A549 (cell line): ENCODE results near the gene CACNA1C. TPM values are rescaled to one million over a fixed set of nuclear protein-coding genes. Genes with fewer than 3 reads are reported as not detected.

Experiments used
- ATAC-seq, 2 experiments: fragments of 200-7000 bp in 1 of 2; fragments of >200 bp in 1 of 2; cut with Nextera tagmentation in 1 of 2; cut with Tn5 transposase in 1 of 2; 3 replicates each; pipeline versions ENCODE4 v1.8.0 to v1.9.1; 2018 to 2020; ENCODE audit warnings: mild to moderate bottlenecking in 1 of 2, moderate library complexity in 1 of 2
- CTCF ChIA-PET: fragments of 300-600 bp; sonication (Branson Sonifier 250); formaldehyde crosslinking; extraction: SDS; loops from one replicate; lab custom pipeline; 2021; ENCODE audit warnings: antibody characterized with exemption, inconsistent platforms; lab: Yijun Ruan, JAX
- POLR2A ChIA-PET: fragments of 350-600 bp; formaldehyde crosslinking; extraction: SDS; loops from one replicate; lab custom pipeline; 2021; ENCODE audit warnings: antibody characterized with exemption, inconsistent platforms; lab: Yijun Ruan, JAX
- DNase-seq, 2 experiments: peaks; one replicate each; pipeline versions ENCODE4 v3.0.0 to v3.0.0-alpha.2; 2011 to 2016; ENCODE audit warnings: low read depth in 1 of 2, low spot score in 1 of 2
- FAIRE-seq: peaks from 2 replicates; lab custom pipeline; 2011; peaks lifted over from hg19 to GRCh38; lab: Jason Lieb, UNC
- H3K27ac ChIP-seq, 2 experiments: fragments of >200 bp; sonication (Bioruptor Twin); formaldehyde crosslinking; 3 replicates each; pipeline ENCODE4 v1.5.1; 2016 to 2017
- H3K4me1 ChIP-seq: fragments of >200 bp; sonication (Bioruptor Twin); formaldehyde crosslinking; 3 replicates; pipeline ENCODE4 v1.6.1; 2016
- H3K4me2 ChIP-seq: fragments of >200 bp; sonication (Bioruptor Twin); formaldehyde crosslinking; 3 replicates; pipeline ENCODE4 v1.6.1; 2016
- H3K4me3 ChIP-seq: fragments of >200 bp; sonication (Bioruptor Twin); formaldehyde crosslinking; 3 replicates; pipeline ENCODE4 v1.5.1; 2016
- H3K9me3 ChIP-seq: fragments of >200 bp; sonication (Bioruptor Twin); formaldehyde crosslinking; 3 replicates; pipeline ENCODE4 v1.6.1; 2016
- ATOH8 ChIP-seq: fragments of 250-450 bp; sonication (Bioruptor Pico); IDR thresholded peaks from 2 replicates; pipeline ENCODE4 v1.5.0; 2020; ENCODE audit warnings: low read depth, mild to moderate bottlenecking, moderate library complexity
- BCL3 ChIP-seq: fragments of >200 bp; sonication (Bioruptor Twin); formaldehyde crosslinking; IDR thresholded peaks from 3 replicates; pipeline ENCODE4 v1.6.1; 2016
- EP300 ChIP-seq, 2 experiments: fragments of >200 bp; sonication (Bioruptor Twin); formaldehyde crosslinking; IDR thresholded peaks; 2 replicates in 1 of 2; 3 replicates in 1 of 2; pipeline ENCODE4 v1.6.1; 2016 to 2017
- ESRRA ChIP-seq: fragments of 150-350 bp; IDR thresholded peaks from 2 replicates; pipeline ENCODE4 v1.6.1; 2014; ENCODE audit warnings: mild to moderate bottlenecking, low read length, borderline replicate concordance
- FOXS1 ChIP-seq: fragments of 250-450 bp; sonication (Bioruptor Pico); IDR thresholded peaks from 2 replicates; pipeline ENCODE4 v1.5.0; 2020; ENCODE audit warnings: mild to moderate bottlenecking, moderate library complexity
- HOXB13 ChIP-seq: fragments of 250-450 bp; sonication (Bioruptor Pico); IDR thresholded peaks from 2 replicates; pipeline ENCODE4 v1.5.0; 2020; ENCODE audit warnings: low read depth, mild to moderate bottlenecking, moderate library complexity
- JUN ChIP-seq, 2 experiments: fragments of >200 bp; sonication (Bioruptor Twin); formaldehyde crosslinking; IDR thresholded peaks; 2 replicates in 1 of 2; 3 replicates in 1 of 2; pipeline ENCODE4 v1.6.1; 2016 to 2017
- KDM1A ChIP-seq: fragments of 200-600 bp; sonication (generic); IDR thresholded peaks from 2 replicates; pipeline ENCODE4 v1.6.1; 2016; ENCODE audit warnings: low read depth, mild to moderate bottlenecking
- MYC ChIP-seq: IDR thresholded peaks from 2 replicates; pipeline ENCODE4 v1.6.1; 2012; ENCODE audit warnings: mild to moderate bottlenecking, inconsistent platforms, low read length, improper control_type of control experiment, borderline replicate concordance
- RCOR1 ChIP-seq: fragments of 150-350 bp; IDR thresholded peaks from 2 replicates; pipeline ENCODE4 v1.6.1; 2014; ENCODE audit warnings: antibody characterized with exemption, low read length, low read depth
- REST ChIP-seq: fragments of 200-600 bp; sonication (generic); IDR thresholded peaks from 2 replicates; pipeline ENCODE4 v1.6.1; 2016; ENCODE audit warnings: antibody characterized with exemption, mild to moderate bottlenecking, moderate library complexity
- SMC3 ChIP-seq: fragments of >200 bp; sonication (Bioruptor Twin); formaldehyde crosslinking; IDR thresholded peaks from 3 replicates; pipeline ENCODE4 v1.6.1; 2018; ENCODE audit warnings: inconsistent platforms
- TFCP2L1 ChIP-seq: fragments of 250-450 bp; sonication (Bioruptor Pico); IDR thresholded peaks from 2 replicates; pipeline ENCODE4 v1.5.0; 2021; ENCODE audit warnings: mild to moderate bottlenecking
- TP53 ChIP-seq: fragments of 250-450 bp; sonication (Bioruptor Pico); IDR thresholded peaks from 2 replicates; pipeline ENCODE4 v1.5.0; 2021; ENCODE audit warnings: mild to moderate bottlenecking, moderate library complexity
- ZC3H11A ChIP-seq: fragments of 450-650 bp; IDR thresholded peaks from 2 replicates; pipeline ENCODE4 v1.6.1; 2014; ENCODE audit warnings: antibody characterized with exemption, mild to moderate bottlenecking
- WGBS: methylation state at CpG from one replicate; pipeline ENCODE4 v1.1.6; 2017; ENCODE audit errors: missing lambda C conversion rate; 5-methylcytosine and 5-hydroxymethylcytosine counted together
- polyA plus RNA-seq, 4 experiments: library from polyadenylated mRNA; depleted of rRNA in 3 of 4; stranded (reverse); fragments of >200 nt; fragmentation: RNase III in 1 of 4; extraction: RNeasy Plus Mini Kit Qiagen cat#74134 plus additional on column Dnase treatment in 1 of 4; gene quantifications; 2 replicates in 3 of 4; 3 replicates in 1 of 4; pipeline ENCODE4 v1.2.3, GENCODE V29; 2011 to 2017

Gene CACNA1C
- polyA plus RNA-seq, 2 of the 4 experiments (the other 2 are of a cell fraction) = not detected

- no peak for FAIRE-seq
- CTCF ChIA-PET = interaction anchor here (0.8 to 3.3 kb wide), 4 partner anchors 11 to 232 kb away, joined by 3 to 18 read pairs (median 4); no protein-coding TSS in a partner anchor
- POLR2A ChIA-PET = interaction anchor here (0.6 kb wide), 1 partner anchor 37 kb away, joined by 3 read pairs; no protein-coding TSS in a partner anchor
- no peak overlapping the region for H3K27ac ChIP-seq
- DNase-seq = no peak
- no peaks in the 10 kb centered on the region for H3K4me1 ChIP-seq
- no peak for TF ChIP-seq FOXS1 (CRISPR knock-in tag)
- no peak overlapping the region for H3K4me2 ChIP-seq
- no peak overlapping the region for H3K4me3 ChIP-seq
- WGBS = 65% methylated on average over 10 of the region's 10 CpGs
- ATAC-seq = no peak
- no peaks in the 10 kb centered on the region for H3K9me3 ChIP-seq
Measured at GRCh38 chr12:2289525-2289924, 236.7 kb downstream of the CACNA1C start.

GRCh38 chr12:2290091-2290490 is 237.3 kb downstream of the CACNA1C start:
- 16% methylated on average over 4 of the region's 4 CpGs for WGBS
- DNase-seq = no peak
- TF ChIP-seq HOXB13 (CRISPR knock-in tag) (no peak), REST (no peak), TFCP2L1 (CRISPR knock-in tag) (no peak), KDM1A (no peak), ZC3H11A (no peak), BCL3 (no peak), SMC3 (no peak)
- TF ChIP-seq, all 56 proteins: peak for 0
- H3K27ac ChIP-seq = no peak overlapping the region
- POLR2A ChIA-PET = interaction anchor here (0.6 kb wide), 1 partner anchor 37 kb away, joined by 3 read pairs; no protein-coding TSS in a partner anchor
- no peak overlapping the region for H3K4me2 ChIP-seq
- H3K9me3 ChIP-seq = no peaks in the 10 kb centered on the region
- CTCF ChIA-PET = interaction anchor here (0.7 to 3.3 kb wide), 10 partner anchors 9 to 246 kb away, joined by 3 to 19 read pairs (median 4); no protein-coding TSS in a partner anchor
- H3K4me1 ChIP-seq = no peaks in the 10 kb centered on the region
- no peak overlapping the region for H3K4me3 ChIP-seq
- ATAC-seq (no peak), FAIRE-seq (no peak)

- TF ChIP-seq HOXB13 (CRISPR knock-in tag) (no peak), RCOR1 (no peak), ATOH8 (no peak), EP300 (IDR thresholded peaks at IDR 0.05) (no peak), JUN (IDR thresholded peaks at IDR 0.05) (no peak), ESRRA (no peak), MYC (no peak), TP53 (CRISPR knock-in tag) (no peak)
- POLR2A ChIA-PET = no interaction called here
- no peaks in the 10 kb centered on the region for H3K4me1 ChIP-seq
Measured at GRCh38 chr12:2290516-2291065, 237.8 kb downstream of the CACNA1C start.

More at GRCh38 chr12:2290516-2291065, 237.8 kb downstream of the CACNA1C start:
- no peak overlapping the region for H3K4me2 ChIP-seq
- ATAC-seq (no peak), FAIRE-seq (no peak), DNase-seq (no peak)
- WGBS = 34% methylated on average over 6 of the region's 6 CpGs
- H3K4me3 ChIP-seq = no peak overlapping the region
- H3K9me3 ChIP-seq = no peaks in the 10 kb centered on the region
- CTCF ChIA-PET = interaction anchor here (0.7 to 3.3 kb wide), 15 partner anchors 8 to 482 kb away, joined by 3 to 19 read pairs (median 5); no protein-coding TSS in a partner anchor
- no peak overlapping the region for H3K27ac ChIP-seq
